ENCODE results near the gene TMEM131.

GRCh38 chr2:98013407-98014042 is 17.8 kb upstream of the TMEM131 start:
- TF ChIP-seq ATF2 (tag by site-specific recombination; IDR thresholded peaks at IDR 0.05; ENCODE audit: low read depth) (no peak), CTCF (tag by site-specific recombination; IDR thresholded peaks at IDR 0.05) (no peak), ZNF747 (tag by site-specific recombination; IDR thresholded peaks at IDR 0.05) (no peak), ZNF274 (IDR thresholded peaks at IDR 0.05; ENCODE audit: low read length) (no peak), ZNF274 (tag by site-specific recombination; IDR thresholded peaks at IDR 0.05; ENCODE audit: borderline replicate concordance) (no peak), ZNF76 (tag by site-specific recombination; IDR thresholded peaks at IDR 0.05; ENCODE audit: borderline replicate concordance, low read depth) (no peak), ZFP69B (tag by site-specific recombination; IDR thresholded peaks at IDR 0.05) (no peak), PBX3 (CRISPR knock-in tag; IDR thresholded peaks at IDR 0.05) (no peak), IKZF3 (tag by site-specific recombination; IDR thresholded peaks at IDR 0.05) (no peak)

Data from HEK293 (cell line).